Esophagus (tissue), 2 donors: ENCODE results near the gene SEMA3C. TPM values are rescaled to one million over a fixed set of nuclear protein-coding genes. Genes with fewer than 3 reads are reported as not detected.

ENCODE experiments used
- H3K27ac ChIP-seq, 2 donors: one replicate each; pipeline ENCODE4 v1.5.1; 2013; ENCODE audit warnings: low read depth in 2 of 2, mild to moderate bottlenecking in 2 of 2, inconsistent platforms in 1 of 2, low read length in 1 of 2, moderate library complexity in 1 of 2
- H3K27me3 ChIP-seq, 2 donors: one replicate each; pipeline ENCODE4 v1.6.1; 2013; ENCODE audit warnings: low read length in 2 of 2, control low read depth in 1 of 2, mild to moderate bottlenecking in 1 of 2; ENCODE audit not compliant: insufficient read depth in 2 of 2, control insufficient read depth in 1 of 2
- H3K36me3 ChIP-seq, 2 donors: one replicate each; pipeline ENCODE4 v1.6.1; 2013; ENCODE audit warnings: low read length in 1 of 2; ENCODE audit not compliant: control insufficient read depth in 2 of 2, insufficient read depth in 2 of 2
- H3K4me1 ChIP-seq, 2 donors: one replicate each; pipeline ENCODE4 v1.6.1; 2013; ENCODE audit warnings: low read length in 1 of 2; ENCODE audit not compliant: control insufficient read depth in 2 of 2, insufficient read depth in 2 of 2
- H3K4me3 ChIP-seq, 2 donors: one replicate each; pipeline ENCODE4 v1.5.1; 2013; ENCODE audit warnings: low read length in 2 of 2, mild to moderate bottlenecking in 2 of 2, low read depth in 1 of 2, moderate library complexity in 1 of 2
- H3K9me3 ChIP-seq, 2 donors: one replicate each; pipeline ENCODE4 v1.6.1; 2013; ENCODE audit warnings: mild to moderate bottlenecking in 2 of 2, low read depth in 1 of 2, low read length in 1 of 2, moderate library complexity in 1 of 2; ENCODE audit not compliant: control insufficient read depth in 2 of 2, insufficient read depth in 1 of 2
- WGBS, 2 donors: extraction: QIAGEN DNeasy Blood & Tissue Kit; methylation state at CpG; one replicate each; pipeline ENCODE4 v1.1.7; 2013; 5-methylcytosine and 5-hydroxymethylcytosine counted together
- polyA plus RNA-seq, 2 donors: library from polyadenylated mRNA; stranded (reverse); fragments of 200-250 nt; gene quantifications; one replicate each; pipeline ENCODE4 v1.2.3, GENCODE V29; 2013
- donor health status: healthy with polysubstance abuse.
- donor health status: Bipolar disorder and iron deficiency.

The SEMA3C gene
- polyA plus RNA-seq, 2 donors, result 1.8 to 3.4 TPM

- Histone ChIP-seq H3K27me3 (no peaks in the 10 kb centered on the region), H3K27ac (peak overlapping the region in 1 of 2 donors; percentile 25), H3K9me3 (no peaks in the 10 kb centered on the region), H3K4me1 (no peaks in the 10 kb centered on the region), H3K36me3 (peaks cover 0 to 2% of the 10 kb centered on the region in 2 donors), H3K4me3 (no peak overlapping the region)
- 56 to 66% methylated on average over 2 of the region's 2 CpGs for WGBS, 2 donors
Observed at GRCh38 chr7:80781146-80781545, 137.7 kb downstream of the SEMA3C start.

GRCh38 chr7:80779456-80779855, 139.4 kb downstream of the SEMA3C start:
- Histone ChIP-seq H3K27me3 (no peaks in the 10 kb centered on the region), H3K9me3 (no peaks in the 10 kb centered on the region), H3K4me3 (no peak overlapping the region), H3K27ac (no peak overlapping the region), H3K36me3 (no peaks in the 10 kb centered on the region), H3K4me1 (no peaks in the 10 kb centered on the region)
- 85 to 90% methylated on average over 2 of the region's 2 CpGs for WGBS, 2 donors

DNA sequence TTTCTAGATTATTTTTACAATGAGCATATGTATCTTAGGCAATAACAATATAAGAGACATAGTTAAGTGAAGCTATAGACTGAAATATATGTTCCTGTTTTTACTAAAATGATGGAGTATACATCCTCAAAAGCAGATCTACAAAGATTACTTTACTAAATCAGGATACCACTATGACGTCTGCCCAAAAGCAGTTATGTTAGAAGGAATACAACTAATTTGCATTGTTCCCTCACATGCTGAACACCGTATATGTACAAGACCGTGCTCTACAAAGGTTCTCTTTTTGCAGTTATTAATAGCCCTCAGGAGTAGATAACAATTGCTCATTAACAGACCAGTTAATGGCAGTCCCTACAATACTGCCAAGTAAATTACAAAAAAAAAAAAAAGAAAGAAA, 143.0 kb downstream of the SEMA3C start:
- no peaks in the 10 kb centered on the region for H3K27me3 ChIP-seq
- no peaks in the 10 kb centered on the region for H3K36me3 ChIP-seq
- H3K4me1 ChIP-seq, result peaks cover 0 to 2% of the 10 kb centered on the region in 2 donors
- no peak overlapping the region for H3K27ac ChIP-seq
- H3K4me3 ChIP-seq, result no peak overlapping the region
- WGBS, 2 donors, result 69% methylated on average over 3 of the region's 3 CpGs
- no peaks in the 10 kb centered on the region for H3K9me3 ChIP-seq

DNA sequence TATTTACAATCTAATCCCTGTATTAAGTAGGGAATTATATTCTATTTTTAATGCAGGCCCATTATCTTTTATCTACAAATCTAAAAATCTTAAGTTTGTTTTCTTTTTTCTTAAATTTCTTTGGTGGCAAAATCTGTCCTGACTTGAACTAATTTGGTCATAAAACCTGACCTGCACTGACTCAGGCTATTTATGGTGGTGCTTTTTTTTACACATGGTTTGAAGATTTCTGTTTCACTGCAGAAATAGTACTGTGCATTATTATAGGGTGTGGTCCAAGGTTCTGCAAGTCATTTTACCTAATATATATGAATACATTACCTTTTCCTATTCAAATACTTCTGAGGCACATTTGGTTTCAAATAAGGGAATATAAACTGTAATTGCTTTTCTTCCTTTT, 143.4 kb downstream of the SEMA3C start:
- peaks cover 0 to 2% of the 10 kb centered on the region in 2 donors for H3K4me1 ChIP-seq
- H3K27ac ChIP-seq, result no peak overlapping the region
- H3K9me3 ChIP-seq, result no peaks in the 10 kb centered on the region
- no peaks in the 10 kb centered on the region for H3K36me3 ChIP-seq
- H3K27me3 ChIP-seq, result no peaks in the 10 kb centered on the region
- H3K4me3 ChIP-seq, result no peak overlapping the region

GRCh38 chr7:80774843-80775242, 144.0 kb downstream of the SEMA3C start:
- Histone ChIP-seq H3K27ac (no peak overlapping the region), H3K4me3 (no peak overlapping the region), H3K9me3 (no peaks in the 10 kb centered on the region), H3K27me3 (no peaks in the 10 kb centered on the region), H3K4me1 (peaks cover 0 to 2% of the 10 kb centered on the region in 2 donors), H3K36me3 (no peaks in the 10 kb centered on the region)
- 74 to 93% methylated on average over 1 of the region's 1 CpG for WGBS, 2 donors

- no peak overlapping the region for H3K27ac ChIP-seq
- H3K27me3 ChIP-seq, result no peaks in the 10 kb centered on the region
- H3K36me3 ChIP-seq, result no peaks in the 10 kb centered on the region
- no peak overlapping the region for H3K4me3 ChIP-seq
- H3K9me3 ChIP-seq, result no peaks in the 10 kb centered on the region
- WGBS, 2 donors, result 25 to 40% methylated on average over 1 of the region's 1 CpG
- peaks cover 0 to 2% of the 10 kb centered on the region in 2 donors for H3K4me1 ChIP-seq
Observed at GRCh38 chr7:80773787-80774508, 144.9 kb downstream of the SEMA3C start.

DNA sequence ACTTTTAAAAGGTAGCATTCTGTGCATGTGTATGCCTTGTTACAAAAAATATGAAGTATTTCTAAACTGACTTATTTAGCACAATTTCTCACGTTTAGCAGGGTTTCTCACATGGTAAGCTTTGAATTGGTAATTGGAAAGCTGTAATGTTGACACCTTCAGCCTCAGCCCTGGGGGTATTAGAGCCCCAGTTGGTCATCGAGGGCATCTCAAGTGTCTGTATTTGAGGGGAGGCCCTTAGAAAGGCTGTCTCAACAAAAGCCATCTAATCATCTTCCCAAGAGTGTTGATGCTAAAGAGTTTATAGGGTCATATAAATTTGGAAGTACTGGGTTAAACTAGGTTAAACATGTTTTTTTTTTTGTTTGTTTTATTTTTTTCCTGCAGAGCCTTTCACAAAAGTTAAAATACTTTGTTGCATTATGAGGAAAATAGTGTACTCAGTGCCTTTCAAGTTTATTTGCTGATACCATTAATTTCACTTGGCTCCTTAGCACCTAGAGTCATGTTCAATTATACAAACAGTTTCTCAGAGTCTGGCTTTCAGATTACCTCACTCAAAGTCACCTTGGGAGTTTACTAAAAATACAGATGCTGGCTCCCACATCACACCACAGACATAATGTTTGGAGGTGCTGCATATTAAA, 146.4 kb downstream of the SEMA3C start:
- Histone ChIP-seq H3K4me1 (peaks cover 0 to 2% of the 10 kb centered on the region in 2 donors), H3K27me3 (no peaks in the 10 kb centered on the region), H3K9me3 (no peaks in the 10 kb centered on the region), H3K27ac (no peak overlapping the region), H3K4me3 (no peak overlapping the region), H3K36me3 (no peaks in the 10 kb centered on the region)
- 60% methylated on average over 2 of the region's 2 CpGs for WGBS, 2 donors

DNA sequence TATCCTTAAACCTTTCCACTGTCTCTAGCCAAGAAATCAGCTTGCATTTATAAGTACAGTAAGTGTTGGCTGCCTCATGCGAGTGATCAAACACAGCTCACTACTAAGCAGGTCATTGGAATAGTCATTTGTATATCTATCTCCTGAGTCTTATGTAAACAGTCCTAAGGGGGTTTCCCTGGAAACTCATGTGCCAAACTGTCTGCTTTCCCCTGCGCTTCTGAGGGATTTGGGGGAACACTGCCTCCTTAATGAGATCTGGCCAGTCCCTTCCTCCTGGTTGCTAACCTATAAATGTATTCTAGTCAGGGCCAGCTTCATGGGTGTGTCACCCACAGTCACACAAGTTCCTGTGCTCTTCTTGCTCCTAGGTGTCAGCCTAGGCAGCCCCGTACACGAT, 147.3 kb downstream of the SEMA3C start:
- no peaks in the 10 kb centered on the region for H3K27me3 ChIP-seq
- no peak overlapping the region for H3K4me3 ChIP-seq
- H3K36me3 ChIP-seq, result no peaks in the 10 kb centered on the region
- H3K9me3 ChIP-seq, result no peaks in the 10 kb centered on the region
- H3K4me1 ChIP-seq, result peaks cover 0 to 2% of the 10 kb centered on the region in 2 donors
- peak overlapping the region in 1 of 2 donors; percentile 30 for H3K27ac ChIP-seq
- WGBS, 2 donors, result 46 to 49% methylated on average over 4 of the region's 4 CpGs

DNA sequence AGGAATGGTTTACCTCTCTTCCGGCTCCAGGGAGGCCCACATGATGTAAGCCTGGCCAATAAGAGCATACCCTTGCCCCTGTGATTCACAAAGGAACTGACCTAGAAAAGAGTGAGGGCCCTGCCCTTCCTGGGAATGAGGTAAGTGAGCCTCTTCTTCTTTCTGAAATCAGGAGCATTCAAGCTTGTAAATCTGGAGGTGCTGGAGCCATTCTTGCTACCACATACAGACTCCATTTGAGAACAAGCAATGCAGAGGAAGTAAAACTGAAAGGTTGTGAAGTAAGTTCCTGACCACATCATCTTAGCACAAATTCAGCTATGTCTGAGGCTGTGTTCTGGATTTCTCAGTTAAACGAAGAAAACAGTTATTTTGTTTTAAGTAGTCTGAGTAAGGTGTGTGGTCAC, 148.2 kb downstream of the SEMA3C start:
- H3K27me3 ChIP-seq, result no peaks in the 10 kb centered on the region
- no peaks in the 10 kb centered on the region for H3K9me3 ChIP-seq
- peaks cover 0 to 2% of the 10 kb centered on the region in 2 donors for H3K4me1 ChIP-seq
- H3K27ac ChIP-seq, result no peak overlapping the region
- 79 to 83% methylated on average over 2 of the region's 2 CpGs for WGBS, 2 donors
- no peaks in the 10 kb centered on the region for H3K36me3 ChIP-seq
- no peak overlapping the region for H3K4me3 ChIP-seq

- Histone ChIP-seq H3K4me1 (peaks cover 0 to 2% of the 10 kb centered on the region in 2 donors), H3K36me3 (no peaks in the 10 kb centered on the region), H3K27ac (no peak overlapping the region), H3K4me3 (no peak overlapping the region), H3K27me3 (no peaks in the 10 kb centered on the region), H3K9me3 (no peaks in the 10 kb centered on the region)
- WGBS, 2 donors, result 62 to 83% methylated on average over 1 of the region's 1 CpG
Observed at GRCh38 chr7:80770061-80770460, 148.8 kb downstream of the SEMA3C start.
